IMR-90 (cell line): ENCODE data around the gene PLEK2. TPM values are rescaled to one million over a fixed set of nuclear protein-coding genes. Genes with fewer than 3 reads are reported as not detected.
"Not testable (repeated sequence)": the region's sequence is repeated elsewhere in the genome, so short reads cannot be mapped to it uniquely, and the experiment has no call there.

Experiments used
- ATAC-seq: fragments of 200-7000 bp; cut with Tn5 transposase; 2 replicates; pipeline ENCODE4 v1.9.1; 2020; ENCODE audit warnings: low read depth, mild to moderate bottlenecking, moderate library complexity
- BruUV-seq: library from RNA; stranded (reverse); fragments of 400-500 nt; replicated peaks from 2 replicates; lab custom pipeline; 2021; lab: Mats Ljungman, UMichigan
- CTCF ChIA-PET: fragments of 300-600 bp; formaldehyde crosslinking; extraction: SDS; loops from one replicate; lab custom pipeline; 2021; ENCODE audit warnings: antibody characterized with exemption; lab: Yijun Ruan, JAX
- POLR2A ChIA-PET: fragments of 300-600 bp; sonication (Branson Sonifier 250); formaldehyde crosslinking; loops from one replicate; lab custom pipeline; 2022; ENCODE audit warnings: antibody characterized with exemption; ENCODE audit not compliant: unreplicated experiment; lab: Charles Lee
- DNase-seq: peaks from one replicate; pipeline ENCODE4 v3.0.0; 2013
- H2AFZ ChIP-seq: replicated peaks from 2 replicates; pipeline ENCODE3; 2013; ENCODE audit warnings: low read length, mild to moderate bottlenecking; ENCODE audit not compliant: poor library complexity
- H2AK5ac ChIP-seq: 2 replicates; pipeline ENCODE4 v1.6.1; 2013; ENCODE audit warnings: low read depth, low read length, inconsistent platforms
- H2AK9ac ChIP-seq: replicated peaks from 2 replicates; pipeline ENCODE3; 2013; ENCODE audit warnings: mild to moderate bottlenecking, low read depth, low read length, moderate library complexity; ENCODE audit not compliant: poor library complexity
- H2BK120ac ChIP-seq: 2 replicates; pipeline ENCODE4 v1.6.1; 2013; ENCODE audit warnings: low read depth, low read length, inconsistent platforms
- H2BK15ac ChIP-seq: 3 replicates; pipeline ENCODE4 v1.6.1; 2013; ENCODE audit warnings: low read depth, low read length, inconsistent platforms
- H2BK20ac ChIP-seq: 2 replicates; pipeline ENCODE4 v1.6.1; 2013; ENCODE audit warnings: low read depth, mild to moderate bottlenecking, inconsistent platforms, low read length, moderate library complexity
- H2BK5ac ChIP-seq: 2 replicates; pipeline ENCODE4 v1.6.1; 2013; ENCODE audit warnings: mild to moderate bottlenecking, low read depth, low read length, inconsistent platforms; ENCODE audit not compliant: poor library complexity, severe bottlenecking
- H3K14ac ChIP-seq: replicated peaks from 2 replicates; pipeline ENCODE4 v1.6.1; 2013; ENCODE audit warnings: low read depth, low read length, inconsistent platforms
- H3K18ac ChIP-seq: 2 replicates; pipeline ENCODE4 v1.6.1; 2013; ENCODE audit warnings: low read depth, low read length, control low read depth
- H3K23ac ChIP-seq: 2 replicates; pipeline ENCODE4 v1.6.1; 2013; ENCODE audit warnings: low read depth, low read length, inconsistent platforms
- H3K27ac ChIP-seq: 2 replicates; pipeline ENCODE4 v1.5.1; 2013; ENCODE audit warnings: mild to moderate bottlenecking, control low read depth, low read length; ENCODE audit not compliant: insufficient read depth
- H3K27me3 ChIP-seq: 2 replicates; pipeline ENCODE4 v1.6.1; 2013; ENCODE audit warnings: low read length; ENCODE audit not compliant: control insufficient read depth, insufficient read depth
- H3K36me3 ChIP-seq: 2 replicates; pipeline ENCODE4 v1.6.1; 2013; ENCODE audit warnings: low read length, mixed read lengths; ENCODE audit not compliant: control insufficient read depth, insufficient read depth
- H3K4ac ChIP-seq: 2 replicates; pipeline ENCODE4 v1.6.1; 2013; ENCODE audit warnings: low read depth, low read length, inconsistent platforms
- H3K4me1 ChIP-seq: 2 replicates; pipeline ENCODE4 v1.6.1; 2013; ENCODE audit warnings: low read length, mixed read lengths; ENCODE audit not compliant: control insufficient read depth, insufficient read depth
- H3K4me2 ChIP-seq: 2 replicates; pipeline ENCODE4 v1.6.1; 2013; ENCODE audit warnings: low read depth, mild to moderate bottlenecking, control low read depth, low read length, moderate library complexity
- H3K4me3 ChIP-seq: 2 replicates; pipeline ENCODE4 v1.5.1; 2013; ENCODE audit warnings: low read depth, mild to moderate bottlenecking, control low read depth, low read length, moderate library complexity; ENCODE audit not compliant: insufficient read depth
- H3K56ac ChIP-seq: 2 replicates; pipeline ENCODE4 v1.6.1; 2013; ENCODE audit warnings: low read length, inconsistent platforms; ENCODE audit not compliant: insufficient read depth; ENCODE audit errors: extremely low read depth
- H3K79me1 ChIP-seq, 2 experiments: 2 replicates each; pipeline ENCODE4 v1.6.1; 2013; ENCODE audit warnings: low read length in 2 of 2, inconsistent platforms in 1 of 2, low read depth in 1 of 2
- H3K9ac ChIP-seq: 2 replicates; pipeline ENCODE4 v1.6.1; 2013; ENCODE audit warnings: low read depth, low read length, control low read depth
- H3K9me1 ChIP-seq: 2 replicates; pipeline ENCODE4 v1.6.1; 2013; ENCODE audit warnings: low read length, inconsistent platforms; ENCODE audit not compliant: insufficient read depth
- H3K9me3 ChIP-seq: 2 replicates; pipeline ENCODE4 v1.6.1; 2013; ENCODE audit warnings: low read length; ENCODE audit not compliant: control insufficient read depth, insufficient read depth
- H4K20me1 ChIP-seq: 2 replicates; pipeline ENCODE4 v1.6.1; 2013; ENCODE audit warnings: low read length, inconsistent platforms; ENCODE audit not compliant: insufficient read depth
- H4K5ac ChIP-seq: 2 replicates; pipeline ENCODE4 v1.6.1; 2013; ENCODE audit warnings: mild to moderate bottlenecking, low read depth, low read length, control low read depth
- H4K8ac ChIP-seq, 2 experiments: 2 replicates each; pipeline ENCODE4 v1.6.1; 2013; ENCODE audit warnings: low read depth in 2 of 2, low read length in 2 of 2, control low read depth in 1 of 2, inconsistent platforms in 1 of 2
- H4K91ac ChIP-seq: 2 replicates; pipeline ENCODE4 v1.6.1; 2013; ENCODE audit warnings: low read depth, low read length, inconsistent platforms; ENCODE audit not compliant: insufficient read depth
- BHLHE40 ChIP-seq: fragments of 150-350 bp; IDR thresholded peaks from 2 replicates; pipeline ENCODE4 v1.6.1; 2016; ENCODE audit warnings: mild to moderate bottlenecking, low read depth, low read length
- CEBPB ChIP-seq: IDR thresholded peaks from 2 replicates; pipeline ENCODE4 v1.6.1; 2012; ENCODE audit warnings: low read depth, low read length, improper control_type of control experiment
- CTCF ChIP-seq: conservative IDR thresholded peaks from 2 replicates; pipeline ENCODE4 v1.5.1; 2012; ENCODE audit warnings: mild to moderate bottlenecking, low read depth, low read length, improper control_type of control experiment
- MAFK ChIP-seq: IDR thresholded peaks from 2 replicates; pipeline ENCODE4 v1.6.1; 2012; ENCODE audit warnings: low read depth, low read length, improper control_type of control experiment
- RCOR1 ChIP-seq: IDR thresholded peaks from 2 replicates; pipeline ENCODE4 v1.6.1; 2012; ENCODE audit warnings: mild to moderate bottlenecking, low read length, improper control_type of control experiment; ENCODE audit not compliant: insufficient replicate concordance
- SMC3 ChIP-seq: fragments of 150-350 bp; IDR thresholded peaks from 2 replicates; pipeline ENCODE4 v1.6.1; 2016; ENCODE audit warnings: low read depth, mild to moderate bottlenecking, antibody characterized with exemption, low read length, moderate library complexity
- WGBS, 2 experiments: methylation state at CpG; one replicate each; pipeline versions ENCODE4 v1.1.5 to v1.1.7; 2013; ENCODE audit warnings: missing lambda C conversion rate in 2 of 2; ENCODE audit not compliant: insufficient read length in 1 of 2; ENCODE audit errors: extremely low coverage in 2 of 2; 5-methylcytosine and 5-hydroxymethylcytosine counted together
- dilution Hi-C: fragments of 300-500 bp; cut with HindIII; formaldehyde crosslinking; loops from one replicate; pipeline ENCODE4 v1.14.3; 2018; ENCODE audit warnings: low sequenced_read_pairs; ENCODE audit not compliant: unreplicated experiment
- in situ Hi-C: fragments of 300-500 bp; cut with MboI; formaldehyde crosslinking; loops from 3 replicates; pipeline ENCODE4 v1.14.3; 2019; ENCODE audit warnings: low sequenced_read_pairs, inconsistent platforms, mixed read lengths
- intact Hi-C: fragments of 100-400 bp; cut with micrococcal nuclease; formaldehyde crosslinking; loops from 2 replicates; pipeline ENCODE4 v1.10.0; 2022
- polyA plus RNA-seq, 3 experiments: library from polyadenylated mRNA; depleted of rRNA; stranded (reverse); fragments of >200 nt; gene quantifications; 2 replicates each; pipeline ENCODE4 v1.2.3, GENCODE V29; 2012; ENCODE audit warnings: low replicate concordance in 1 of 3
- total RNA-seq: library from RNA; depleted of rRNA; stranded (reverse); fragments of >200 nt; gene quantifications from 2 replicates; pipeline ENCODE4 v1.2.3, GENCODE V29; 2012

Gene PLEK2
- total and polyA plus RNA-seq, 2 of the 4 experiments (the other 2 are of a cell fraction): 1.7 to 2.5 TPM

- no TSS peak for BruUV-seq
- no peak overlapping the region for H4K8ac ChIP-seq
- no peak overlapping the region for H3K23ac ChIP-seq
- H3K36me3 ChIP-seq: peaks cover 39% of the 10 kb centered on the region
- no peak overlapping the region for H4K5ac ChIP-seq
- no peak overlapping the region for H3K9ac ChIP-seq
- H2BK15ac ChIP-seq: no peak overlapping the region
- no peak for DNase-seq
- no peak overlapping the region for H3K4ac ChIP-seq
- no peak overlapping the region for H2AFZ ChIP-seq
- no peaks in the 10 kb centered on the region for H3K4me1 ChIP-seq
- ChIA-PET POLR2A (no interaction called here), CTCF (no interaction called here)
- H3K4me2 ChIP-seq: no peak overlapping the region
- intact Hi-C loops (no loop called here), in situ Hi-C loops (no loop called here), dilution Hi-C loops (no loop called here)
- H2AK9ac ChIP-seq: no peak overlapping the region
- no peak overlapping the region for H3K56ac ChIP-seq
- no peak for ATAC-seq
- no peak overlapping the region for H4K91ac ChIP-seq
- H3K9me1 ChIP-seq: no peaks in the 10 kb centered on the region
- TF ChIP-seq CEBPB: no peak
- TF ChIP-seq MAFK: no peak
- no peak for TF ChIP-seq RCOR1
- no peak for TF ChIP-seq CTCF
- no peak for TF ChIP-seq SMC3
- no peak for TF ChIP-seq BHLHE40
- H4K20me1 ChIP-seq: no peaks in the 10 kb centered on the region
- H3K14ac ChIP-seq: no peak overlapping the region
- H2AK5ac ChIP-seq: no peak overlapping the region
- H2BK20ac ChIP-seq: no peak overlapping the region
- WGBS, 2 experiments: no CpG with 5 or more reads among the region's 4 CpGs
- no peak overlapping the region for H3K27ac ChIP-seq
- H2BK5ac ChIP-seq: no peak overlapping the region
- H3K79me1 ChIP-seq: peaks cover 8 to 9% of the 10 kb centered on the region in 2 experiments; a peak in 3 of 4 replicates
- no peak overlapping the region for H3K4me3 ChIP-seq
- H2BK120ac ChIP-seq: no peak overlapping the region
- H3K9me3 ChIP-seq: no peaks in the 10 kb centered on the region
- H3K27me3 ChIP-seq: no peaks in the 10 kb centered on the region
- H3K18ac ChIP-seq: no peak overlapping the region
Observed at GRCh38 chr14:67343601-67344230, 68.2 kb downstream of the PLEK2 start.

GRCh38 chr14:67341231-67341630 lies 70.7 kb downstream of the PLEK2 start:
- H3K4me3 ChIP-seq, CTCF ChIA-PET, POLR2A ChIA-PET, H2BK120ac ChIP-seq, H3K23ac ChIP-seq, H2BK5ac ChIP-seq, H3K4me1 ChIP-seq, H2AK5ac ChIP-seq, in situ Hi-C loops, H3K56ac ChIP-seq, intact Hi-C loops, H3K9me3 ChIP-seq, H4K20me1 ChIP-seq, H4K8ac ChIP-seq, H2BK20ac ChIP-seq, H2BK15ac ChIP-seq, H3K18ac ChIP-seq, BruUV-seq, H3K9me1 ChIP-seq, H3K9ac ChIP-seq, ATAC-seq, H4K91ac ChIP-seq, H3K4ac ChIP-seq, H2AK9ac ChIP-seq, H3K14ac ChIP-seq, H2AFZ ChIP-seq, dilution Hi-C loops, H3K27me3 ChIP-seq, H3K27ac ChIP-seq, H4K5ac ChIP-seq, H3K4me2 ChIP-seq, DNase-seq: not testable (repeated sequence)
- WGBS, 2 experiments: no CpG with 5 or more reads among the region's 31 CpGs
- peaks cover 5 to 12% of the 10 kb centered on the region in 2 experiments; a peak in 3 of 4 replicates for H3K79me1 ChIP-seq
- peaks cover 34% of the 10 kb centered on the region for H3K36me3 ChIP-seq
